ENCODE measurements around the gene P2RX7.
"Not testable (repeated sequence)": the region's sequence is repeated elsewhere in the genome, so short reads cannot be mapped to it uniquely, and the experiment has no call there.

The P2RX7 gene

GRCh38 chr12:121138284-121138683 lies 5.6 kb downstream of the P2RX7 start:
- no peaks in the 10 kb centered on the region for H3K36me3 ChIP-seq (ENCODE audit: control insufficient read depth, insufficient read depth, low read length)
- no peak overlapping the region for H3K27ac ChIP-seq (ENCODE audit: low read depth, low read length, severe bottlenecking)
- H3K9me3 ChIP-seq (ENCODE audit: control insufficient read depth, low read length): peaks cover 4% of the 10 kb centered on the region
- H3K4me1 ChIP-seq (ENCODE audit: control insufficient read depth, insufficient read depth, low read length, poor library complexity, severe bottlenecking): no peaks in the 10 kb centered on the region
- 92 to 94% methylated on average over 5 of the region's 5 CpGs for WGBS, 2 experiments (ENCODE audit: insufficient coverage in 2 of 2)
- no peak overlapping the region for H3K4me3 ChIP-seq (ENCODE audit: extremely low read depth, insufficient read depth, low read length, poor library complexity, severe bottlenecking)

DNA sequence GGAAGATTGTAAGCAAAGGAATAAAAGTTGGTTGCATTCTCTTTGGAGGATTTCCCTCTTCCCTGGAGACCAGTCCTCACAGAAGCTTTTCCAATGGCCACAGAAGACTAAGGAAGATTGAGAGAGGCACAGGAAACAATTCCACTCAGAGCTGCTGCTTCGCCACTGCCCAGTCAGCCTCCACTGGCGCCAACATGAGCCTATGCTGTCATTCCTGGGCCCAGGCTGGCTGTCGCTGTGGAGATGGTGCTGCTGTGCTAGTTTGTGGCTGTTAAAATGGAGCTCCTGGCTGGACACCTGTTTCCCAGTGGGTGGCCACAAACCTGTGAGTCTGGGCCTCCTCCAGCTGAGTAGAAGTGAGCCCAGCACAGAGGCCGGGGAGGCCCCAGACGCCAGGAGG lies 6.6 kb downstream of the P2RX7 start:
- H3K36me3 ChIP-seq (ENCODE audit: control insufficient read depth, insufficient read depth, low read length): no peaks in the 10 kb centered on the region
- no peaks in the 10 kb centered on the region for H3K4me1 ChIP-seq (ENCODE audit: control insufficient read depth, insufficient read depth, low read length, poor library complexity, severe bottlenecking)
- 84 to 90% methylated on average over 2 to 5 of the region's 5 CpGs for WGBS, 2 experiments (ENCODE audit: insufficient coverage in 2 of 2)
- H3K27ac ChIP-seq (ENCODE audit: low read depth, low read length, severe bottlenecking): no peak overlapping the region
- H3K4me3 ChIP-seq (ENCODE audit: extremely low read depth, insufficient read depth, low read length, poor library complexity, severe bottlenecking): no peak overlapping the region
- peaks cover 4% of the 10 kb centered on the region for H3K9me3 ChIP-seq (ENCODE audit: control insufficient read depth, low read length)

- Histone ChIP-seq H3K36me3 (ENCODE audit: control insufficient read depth, insufficient read depth, low read length) (no peaks in the 10 kb centered on the region), H3K9me3 (ENCODE audit: control insufficient read depth, low read length) (peaks cover 4% of the 10 kb centered on the region), H3K4me1 (ENCODE audit: control insufficient read depth, insufficient read depth, low read length, poor library complexity, severe bottlenecking) (no peaks in the 10 kb centered on the region), H3K4me3 (ENCODE audit: extremely low read depth, insufficient read depth, low read length, poor library complexity, severe bottlenecking) (no peak overlapping the region), H3K27ac (ENCODE audit: low read depth, low read length, severe bottlenecking) (no peak overlapping the region)
- 78% methylated on average over 9 to 10 of the region's 11 CpGs for WGBS, 2 experiments (ENCODE audit: insufficient coverage in 2 of 2)
Measured at GRCh38 chr12:121142171-121142950, 9.7 kb downstream of the P2RX7 start.

- Histone ChIP-seq H3K36me3 (ENCODE audit: control insufficient read depth, insufficient read depth, low read length) (no peaks in the 10 kb centered on the region), H3K27ac (ENCODE audit: low read depth, low read length, severe bottlenecking) (no peak overlapping the region), H3K4me1 (ENCODE audit: control insufficient read depth, insufficient read depth, low read length, poor library complexity, severe bottlenecking) (no peaks in the 10 kb centered on the region), H3K4me3 (ENCODE audit: extremely low read depth, insufficient read depth, low read length, poor library complexity, severe bottlenecking) (no peak overlapping the region), H3K9me3 (ENCODE audit: control insufficient read depth, low read length) (peaks cover 4% of the 10 kb centered on the region)
- WGBS, 2 experiments (ENCODE audit: insufficient coverage in 2 of 2): 87 to 92% methylated on average over 2 to 3 of the region's 3 CpGs
Measured at GRCh38 chr12:121144416-121144914, 11.8 kb downstream of the P2RX7 start.

DNA sequence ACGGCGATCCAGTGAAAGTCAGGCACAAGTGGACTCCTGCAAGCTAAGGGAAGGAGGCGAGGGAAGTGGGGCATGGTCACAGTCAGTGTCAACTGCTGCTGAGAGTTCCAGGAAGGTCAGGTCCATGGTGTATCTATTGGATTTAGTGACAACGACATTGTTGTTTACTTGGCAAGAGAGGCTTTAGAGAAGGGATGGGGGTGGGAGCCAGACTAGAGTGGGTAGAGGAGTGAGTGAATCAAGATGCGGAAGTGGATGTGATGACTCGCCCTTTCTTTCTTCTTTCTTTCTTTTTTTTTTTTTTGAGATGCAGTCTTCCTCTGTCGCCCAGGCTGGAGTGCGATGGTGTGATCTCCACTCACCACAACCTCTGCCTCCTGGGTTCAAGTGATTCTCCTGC lies 12.5 kb downstream of the P2RX7 start:
- Histone ChIP-seq H3K36me3 (ENCODE audit: control insufficient read depth, insufficient read depth, low read length) (no peaks in the 10 kb centered on the region), H3K27ac (ENCODE audit: low read depth, low read length, severe bottlenecking) (no peak overlapping the region), H3K4me3 (ENCODE audit: extremely low read depth, insufficient read depth, low read length, poor library complexity, severe bottlenecking) (no peak overlapping the region), H3K9me3 (ENCODE audit: control insufficient read depth, low read length) (peaks cover 4% of the 10 kb centered on the region), H3K4me1 (ENCODE audit: control insufficient read depth, insufficient read depth, low read length, poor library complexity, severe bottlenecking) (no peaks in the 10 kb centered on the region)
- 90 to 91% methylated on average over 4 to 5 of the region's 8 CpGs for WGBS, 2 experiments (ENCODE audit: insufficient coverage in 2 of 2)

DNA sequence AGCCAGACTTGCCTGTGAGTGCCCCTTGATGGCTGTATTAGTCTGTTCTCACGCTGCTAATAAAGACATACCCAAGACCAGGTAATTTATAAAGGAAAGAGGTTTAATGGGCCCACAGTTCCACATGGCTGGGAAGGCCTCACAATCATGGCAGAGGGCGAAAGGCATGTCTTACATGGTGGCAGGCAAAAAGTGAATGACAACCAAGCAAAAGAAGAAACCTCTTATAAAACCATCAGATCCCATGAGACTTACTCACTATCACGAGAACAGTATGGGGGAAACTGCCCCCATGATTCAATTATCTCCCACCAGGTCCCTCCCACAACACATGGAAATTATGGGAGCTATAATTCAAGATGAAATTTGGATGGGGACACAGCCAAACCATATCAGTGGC lies 16.6 kb downstream of the P2RX7 start:
- not testable (repeated sequence) for H3K27ac ChIP-seq (ENCODE audit: low read depth, low read length, severe bottlenecking); H3K4me1 ChIP-seq (ENCODE audit: control insufficient read depth, insufficient read depth, low read length, poor library complexity, severe bottlenecking); H3K36me3 ChIP-seq (ENCODE audit: control insufficient read depth, insufficient read depth, low read length); H3K9me3 ChIP-seq (ENCODE audit: control insufficient read depth, low read length); H3K4me3 ChIP-seq (ENCODE audit: extremely low read depth, insufficient read depth, low read length, poor library complexity, severe bottlenecking)
- WGBS, 2 experiments (ENCODE audit: insufficient coverage in 2 of 2): 80 to 83% methylated on average over 1 of the region's 3 CpGs

GRCh38 chr12:121154793-121155375 lies 22.2 kb downstream of the P2RX7 start:
- no peak overlapping the region for H3K27ac ChIP-seq (ENCODE audit: low read depth, low read length, severe bottlenecking)
- H3K4me3 ChIP-seq (ENCODE audit: extremely low read depth, insufficient read depth, low read length, poor library complexity, severe bottlenecking): no peak overlapping the region
- 85 to 92% methylated on average over 11 to 14 of the region's 14 CpGs for WGBS, 2 experiments (ENCODE audit: insufficient coverage in 2 of 2)
- H3K36me3 ChIP-seq (ENCODE audit: control insufficient read depth, insufficient read depth, low read length): no peaks in the 10 kb centered on the region
- H3K4me1 ChIP-seq (ENCODE audit: control insufficient read depth, insufficient read depth, low read length, poor library complexity, severe bottlenecking): no peaks in the 10 kb centered on the region
- H3K9me3 ChIP-seq (ENCODE audit: control insufficient read depth, low read length): no peaks in the 10 kb centered on the region

DNA sequence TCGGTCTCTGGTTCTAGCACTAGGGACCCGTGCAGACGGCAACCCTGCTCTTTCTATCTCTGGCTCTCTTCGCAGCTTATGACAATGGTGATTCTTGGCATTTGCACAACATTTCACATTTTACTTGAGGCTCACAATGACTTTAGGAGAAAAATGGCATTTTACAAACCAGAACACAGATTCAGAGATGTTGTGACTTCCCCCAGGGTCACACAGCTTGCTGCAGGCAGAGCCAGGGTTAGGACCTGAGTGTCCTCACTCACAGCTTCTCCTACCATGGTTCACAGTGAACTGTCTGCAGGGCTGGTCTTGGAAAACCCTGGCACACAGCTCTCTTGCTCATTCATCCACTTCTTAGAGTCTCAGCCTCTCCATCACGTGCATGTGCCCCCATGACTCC lies 23.7 kb downstream of the P2RX7 start:
- Histone ChIP-seq H3K4me3 (ENCODE audit: extremely low read depth, insufficient read depth, low read length, poor library complexity, severe bottlenecking) (no peak overlapping the region), H3K27ac (ENCODE audit: low read depth, low read length, severe bottlenecking) (no peak overlapping the region)
- 79 to 89% methylated on average over 5 of the region's 5 CpGs for WGBS, 2 experiments (ENCODE audit: insufficient coverage in 2 of 2)

GRCh38 chr12:121158085-121158484 lies 25.4 kb downstream of the P2RX7 start:
- H3K4me1 ChIP-seq (ENCODE audit: control insufficient read depth, insufficient read depth, low read length, poor library complexity, severe bottlenecking): no peaks in the 10 kb centered on the region
- H3K36me3 ChIP-seq (ENCODE audit: control insufficient read depth, insufficient read depth, low read length): no peaks in the 10 kb centered on the region
- H3K9me3 ChIP-seq (ENCODE audit: control insufficient read depth, low read length): no peaks in the 10 kb centered on the region
- no peak overlapping the region for H3K4me3 ChIP-seq (ENCODE audit: extremely low read depth, insufficient read depth, low read length, poor library complexity, severe bottlenecking)
- WGBS, 2 experiments (ENCODE audit: insufficient coverage in 2 of 2): 93 to 100% methylated on average over 2 to 3 of the region's 3 CpGs
- H3K27ac ChIP-seq (ENCODE audit: low read depth, low read length, severe bottlenecking): no peak overlapping the region

More for the DNA sequence above, 23.7 kb downstream of the P2RX7 start:
- Histone ChIP-seq H3K9me3 (ENCODE audit: control insufficient read depth, low read length) (no peaks in the 10 kb centered on the region), H3K4me1 (ENCODE audit: control insufficient read depth, insufficient read depth, low read length, poor library complexity, severe bottlenecking) (no peaks in the 10 kb centered on the region), H3K36me3 (ENCODE audit: control insufficient read depth, insufficient read depth, low read length) (no peaks in the 10 kb centered on the region)

DNA sequence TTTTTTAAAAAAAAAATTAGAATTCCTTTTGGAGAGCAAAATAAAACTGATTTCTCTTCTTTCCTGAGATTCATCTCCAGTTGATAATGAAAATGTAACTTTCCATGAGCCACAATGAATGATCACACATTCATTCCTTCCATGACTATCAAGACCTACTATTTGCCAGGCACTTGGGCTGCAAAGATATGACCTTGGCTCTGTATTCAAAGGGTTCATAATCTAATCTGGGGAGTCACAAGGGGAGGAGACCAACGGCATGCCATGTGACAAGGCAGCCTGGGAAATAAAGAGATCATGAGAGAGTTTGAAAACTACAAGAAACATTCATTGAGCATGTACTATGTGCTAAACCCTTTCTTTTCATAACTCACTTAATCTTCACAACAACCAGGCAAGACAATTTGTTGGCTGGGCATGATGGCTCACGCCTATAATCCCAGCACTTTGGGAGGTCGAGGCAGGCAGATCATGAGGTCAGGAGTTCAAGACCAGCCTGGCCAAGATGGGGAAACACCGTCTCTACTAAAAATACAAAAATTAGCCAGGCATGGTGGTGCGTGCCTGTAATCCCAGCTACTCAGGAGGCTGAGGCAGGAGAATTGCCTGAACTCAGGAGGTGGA lies 26.2 kb downstream of the P2RX7 start:
- H3K4me1 ChIP-seq (ENCODE audit: control insufficient read depth, insufficient read depth, low read length, poor library complexity, severe bottlenecking); H3K27ac ChIP-seq (ENCODE audit: low read depth, low read length, severe bottlenecking); H3K36me3 ChIP-seq (ENCODE audit: control insufficient read depth, insufficient read depth, low read length); H3K9me3 ChIP-seq (ENCODE audit: control insufficient read depth, low read length); H3K4me3 ChIP-seq (ENCODE audit: extremely low read depth, insufficient read depth, low read length, poor library complexity, severe bottlenecking): not testable (repeated sequence)
- 86 to 88% methylated on average over 1 to 4 of the region's 5 CpGs for WGBS, 2 experiments (ENCODE audit: insufficient coverage in 2 of 2)

All from mesodermal cell (in vitro differentiated cells).